ENCODE data around the gene GABARAP.
"Not testable (repeated sequence)": the region's sequence is repeated elsewhere in the genome, so short reads cannot be mapped to it uniquely, and the experiment has no call there.

Gene GABARAP

DNA sequence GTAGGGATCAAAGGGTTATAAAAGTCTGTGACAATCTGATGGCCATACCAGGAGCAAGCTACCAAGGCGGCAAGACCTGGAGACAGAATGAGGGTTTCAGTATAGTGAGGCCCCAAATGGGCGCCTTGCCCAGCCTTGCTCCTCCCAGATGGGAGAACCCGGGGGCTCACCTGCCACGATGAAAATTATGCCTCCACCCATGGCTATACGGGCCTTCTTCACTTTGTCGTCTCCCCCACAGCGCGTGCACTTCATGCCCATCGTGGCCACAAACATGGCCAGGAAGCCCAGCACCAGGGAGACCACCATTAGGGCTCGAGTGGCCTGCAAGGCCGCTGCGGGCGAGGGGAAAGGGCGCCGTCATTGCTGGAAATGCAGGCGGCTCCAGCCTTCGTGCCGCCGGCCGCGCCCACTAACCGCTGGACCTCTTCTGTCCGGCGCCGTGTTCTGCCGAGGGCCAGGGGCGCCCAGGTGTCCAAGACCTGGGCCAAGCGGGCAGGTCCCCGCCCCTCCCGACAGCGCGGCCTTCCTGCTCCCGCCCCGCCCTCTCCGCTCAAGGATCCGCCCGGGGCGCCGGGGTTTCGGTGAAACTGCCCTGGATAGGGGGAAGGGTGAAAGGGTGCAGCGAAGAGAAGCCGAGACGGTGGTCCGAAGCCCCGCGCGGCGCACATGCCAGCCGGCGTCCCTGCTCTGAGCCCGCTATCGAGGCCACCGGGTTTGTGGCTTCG lies 18.6 kb upstream of the GABARAP start:
- no peak for DNase-seq

DNA sequence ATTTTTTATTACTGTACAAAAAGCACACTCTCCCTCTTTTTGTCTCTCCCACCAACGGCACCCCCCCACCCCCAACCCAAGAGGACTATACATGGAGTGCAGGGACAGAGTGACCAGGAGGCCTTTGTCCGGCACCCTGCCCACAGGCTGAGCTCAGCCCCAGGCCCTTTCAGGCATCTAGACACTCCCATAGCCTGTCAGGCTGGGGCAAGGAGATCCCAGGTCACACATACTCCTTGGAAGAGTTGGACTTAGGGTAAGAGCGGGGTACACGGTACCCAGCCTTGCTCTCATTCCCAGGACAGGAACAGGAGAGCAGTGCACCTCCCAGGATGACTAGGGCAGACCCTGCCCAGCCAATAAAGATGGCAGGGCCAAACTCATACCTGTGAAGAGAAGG lies 17.9 kb upstream of the GABARAP start:
- no peak for DNase-seq

DNA sequence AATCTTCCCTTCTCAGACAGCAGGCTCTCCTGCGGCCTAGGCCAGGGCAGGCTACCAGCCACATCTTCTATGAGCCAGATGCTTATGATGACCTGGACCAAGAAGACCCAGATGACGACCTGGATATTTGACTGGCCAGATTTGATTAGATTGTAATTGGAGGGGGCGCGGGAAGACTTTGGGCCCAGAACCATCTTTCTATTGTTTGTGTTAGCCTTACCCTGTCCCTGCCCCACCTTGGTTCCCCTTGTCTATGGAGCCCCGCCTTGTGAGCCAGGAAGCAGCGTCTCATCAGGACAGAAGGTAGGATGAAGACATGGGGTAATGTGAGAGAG lies 17.3 kb upstream of the GABARAP start:
- no peak for DNase-seq

DNA sequence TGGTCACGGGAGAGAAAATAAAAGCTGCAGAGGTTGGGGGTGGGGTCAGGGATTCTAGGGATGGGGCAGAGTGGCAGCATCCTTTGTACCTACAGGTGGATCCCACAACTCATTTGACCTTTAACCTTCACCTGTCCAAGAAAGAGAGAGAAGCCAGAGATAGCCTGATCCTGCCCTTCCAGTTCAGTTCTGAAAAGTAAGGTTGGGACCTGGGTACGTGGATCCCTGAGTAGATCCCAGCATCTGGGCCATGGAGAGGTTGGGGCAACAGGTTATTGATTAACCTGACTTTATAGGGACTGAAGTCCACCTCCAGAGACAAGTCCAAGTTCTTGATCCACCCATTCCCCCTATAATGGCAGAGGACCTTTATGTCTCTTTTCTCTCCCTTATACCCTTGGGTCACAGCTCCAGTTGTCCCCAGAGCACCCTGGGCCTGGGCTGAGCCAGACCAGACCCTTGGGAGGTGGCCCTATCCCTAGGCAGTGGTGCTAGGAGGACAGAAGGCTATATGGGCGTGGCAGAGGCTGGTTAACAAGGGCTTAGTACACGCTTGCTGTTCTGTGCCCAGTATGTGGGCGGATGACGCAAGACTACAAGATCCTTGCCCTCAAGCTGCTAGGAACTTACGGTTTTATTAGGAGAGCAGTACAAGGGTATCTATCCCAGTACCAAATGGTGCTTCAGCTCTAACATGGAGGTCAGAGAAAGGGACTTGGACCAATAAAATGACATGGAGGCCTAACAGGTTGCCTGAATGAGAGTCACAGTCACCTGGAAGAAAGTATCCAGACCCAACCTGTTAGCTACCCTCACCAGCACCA lies 16.7 kb upstream of the GABARAP start:
- no peak for DNase-seq

DNA sequence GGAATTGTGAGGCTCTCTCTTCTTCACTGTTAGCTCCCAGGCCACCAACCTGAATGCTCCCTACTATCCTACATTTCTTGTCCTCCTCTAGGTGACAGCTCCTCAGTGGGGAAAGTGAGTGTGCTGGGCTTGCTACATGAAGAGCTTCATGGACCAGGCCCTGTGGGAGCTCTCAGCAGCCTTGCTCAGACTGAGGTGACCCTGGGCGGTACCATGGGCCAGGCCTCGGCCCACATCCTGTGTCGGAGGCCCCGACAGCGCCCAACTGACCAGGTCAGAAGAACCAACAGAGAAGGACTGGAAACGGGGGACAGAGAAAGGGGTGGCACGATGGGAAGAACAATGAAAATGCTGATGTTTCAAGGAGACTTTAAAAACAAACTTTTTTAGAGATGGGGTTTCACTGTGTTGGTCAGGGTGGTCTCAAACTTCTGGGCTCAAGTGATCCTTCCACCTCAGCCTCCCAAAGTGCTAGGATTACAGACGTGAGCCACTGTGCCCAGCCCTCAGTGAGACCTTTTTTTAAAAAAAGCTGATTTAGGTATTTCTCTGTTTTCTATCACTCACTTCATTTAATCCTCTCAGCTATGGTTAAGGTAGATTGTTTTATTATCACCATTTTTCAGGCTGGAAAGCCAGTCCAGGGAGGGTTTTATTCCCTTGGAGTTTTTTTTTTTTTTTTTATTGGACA lies 14.7 kb upstream of the GABARAP start:
- no peak for DNase-seq

DNA sequence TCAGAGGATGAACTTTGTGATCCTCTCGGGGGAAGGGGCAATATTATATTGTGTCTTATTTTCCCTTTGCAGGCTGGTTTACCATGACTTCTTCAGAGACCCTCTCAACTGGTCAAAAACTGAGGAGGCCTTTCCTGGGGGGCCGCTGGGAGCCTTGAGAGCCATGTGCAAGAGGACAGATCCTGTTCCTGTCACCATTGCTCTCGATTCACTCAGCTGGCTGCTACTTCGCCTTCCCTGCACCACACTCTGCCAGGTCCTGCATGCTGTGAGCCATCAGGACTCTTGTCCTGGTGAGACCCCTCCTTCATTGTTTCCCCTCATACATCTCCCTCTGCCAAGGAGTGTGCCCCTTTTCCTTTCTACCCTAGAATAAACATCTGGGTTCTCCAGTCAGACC lies 12.3 kb upstream of the GABARAP start:
- no peak for DNase-seq

DNA sequence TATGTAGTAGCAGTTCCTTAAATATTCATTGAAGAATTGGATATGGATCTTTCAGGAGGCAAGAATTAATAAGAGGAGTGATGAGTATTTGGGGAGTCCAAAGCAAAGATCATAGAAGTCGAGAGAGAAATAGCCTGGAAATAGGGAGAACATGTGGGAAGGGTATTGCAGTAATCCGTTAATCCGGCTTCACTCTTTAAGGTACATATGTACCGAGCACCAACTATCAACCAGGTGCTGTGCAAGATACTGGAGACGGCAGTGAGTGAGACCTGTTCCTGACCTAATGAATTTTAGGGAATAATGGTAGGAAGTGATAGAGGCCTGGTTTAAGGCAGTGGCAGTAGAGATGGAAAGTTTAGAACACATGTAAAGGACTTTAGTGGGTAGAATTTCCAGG lies 10.8 kb upstream of the GABARAP start:
- DNase-seq: no peak

DNA sequence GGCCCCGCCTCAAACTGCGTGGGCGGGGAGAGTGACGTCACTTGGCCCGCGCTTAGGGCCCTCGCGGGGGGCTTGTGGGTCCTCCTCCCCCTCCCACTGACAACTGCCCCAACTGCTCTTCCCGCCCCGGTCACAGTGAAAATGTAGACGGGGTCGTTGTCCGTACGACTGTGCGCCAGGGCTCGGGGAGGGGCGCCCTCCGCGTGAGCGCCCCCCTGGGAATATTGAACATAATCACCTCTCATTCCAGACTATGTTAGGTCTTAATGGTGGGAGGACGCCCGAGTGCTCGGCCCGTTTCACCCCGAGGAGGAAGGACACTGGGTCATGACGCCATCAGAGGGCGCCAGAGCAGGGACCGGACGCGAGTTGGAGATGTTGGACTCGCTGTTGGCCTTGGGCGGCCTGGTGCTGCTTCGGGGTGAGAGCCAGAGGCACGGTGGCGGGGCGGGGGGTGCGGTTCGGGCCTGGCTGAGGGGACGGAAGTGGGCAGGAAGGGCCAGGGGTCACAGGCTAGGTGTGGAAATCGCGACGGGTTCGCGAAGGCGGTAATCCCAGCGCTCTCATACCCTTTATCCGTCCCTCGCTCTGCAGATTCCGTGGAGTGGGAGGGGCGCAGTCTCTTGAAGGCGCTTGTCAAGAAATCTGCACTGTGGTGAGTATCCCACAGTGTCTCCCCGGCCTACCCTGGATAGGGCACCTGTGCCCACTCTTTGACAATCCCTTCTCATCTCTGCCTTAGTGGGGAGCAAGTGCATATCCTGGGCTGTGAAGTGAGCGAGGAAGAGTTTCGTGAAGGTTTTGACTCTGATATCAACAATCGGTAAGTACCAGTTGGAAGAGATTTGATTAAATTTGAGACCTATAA lies 10.2 kb upstream of the GABARAP start, which contains the start of gene ELP5:
Gene ELP5, plus strand, starts transcription at position 40 of the 868 bp plus-strand sequence. Its CDS starts 336 bp downstream, at position 376.
- DNase-seq: peak; percentile 73

DNA sequence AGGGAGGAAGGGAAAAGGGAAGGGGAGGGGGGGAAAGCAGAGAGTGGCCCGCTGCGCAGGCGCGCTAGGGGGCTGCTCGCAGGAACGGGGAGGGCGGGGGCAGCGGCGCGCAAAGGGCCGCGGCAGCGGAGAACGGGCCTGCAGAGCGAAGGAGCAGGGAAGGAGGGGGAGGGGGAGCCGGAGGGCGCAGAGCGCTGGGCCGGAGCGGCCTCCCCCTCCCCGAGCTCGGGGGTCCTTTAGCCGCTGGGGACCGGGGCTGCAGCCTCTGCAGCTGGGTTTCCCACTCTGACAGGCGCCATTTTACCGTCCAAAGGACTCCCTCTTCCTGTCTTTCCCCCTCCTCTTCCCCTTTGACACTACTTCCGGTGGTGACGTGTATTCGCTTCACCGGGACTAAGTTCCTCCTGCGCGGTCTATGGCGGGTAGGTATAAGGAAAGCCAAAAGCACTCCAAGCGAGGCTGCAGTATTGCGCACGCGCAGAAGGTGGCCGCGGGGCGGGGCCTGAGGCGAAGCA lies 9.5 kb upstream of the GABARAP start, which contains the start of gene CTDNEP1:
Gene CTDNEP1, minus strand, starts transcription at position 74 of the 515 bp plus-strand sequence. CDS start 438 bp downstream, outside the sequence.
- peak; percentile 99 for DNase-seq

DNA sequence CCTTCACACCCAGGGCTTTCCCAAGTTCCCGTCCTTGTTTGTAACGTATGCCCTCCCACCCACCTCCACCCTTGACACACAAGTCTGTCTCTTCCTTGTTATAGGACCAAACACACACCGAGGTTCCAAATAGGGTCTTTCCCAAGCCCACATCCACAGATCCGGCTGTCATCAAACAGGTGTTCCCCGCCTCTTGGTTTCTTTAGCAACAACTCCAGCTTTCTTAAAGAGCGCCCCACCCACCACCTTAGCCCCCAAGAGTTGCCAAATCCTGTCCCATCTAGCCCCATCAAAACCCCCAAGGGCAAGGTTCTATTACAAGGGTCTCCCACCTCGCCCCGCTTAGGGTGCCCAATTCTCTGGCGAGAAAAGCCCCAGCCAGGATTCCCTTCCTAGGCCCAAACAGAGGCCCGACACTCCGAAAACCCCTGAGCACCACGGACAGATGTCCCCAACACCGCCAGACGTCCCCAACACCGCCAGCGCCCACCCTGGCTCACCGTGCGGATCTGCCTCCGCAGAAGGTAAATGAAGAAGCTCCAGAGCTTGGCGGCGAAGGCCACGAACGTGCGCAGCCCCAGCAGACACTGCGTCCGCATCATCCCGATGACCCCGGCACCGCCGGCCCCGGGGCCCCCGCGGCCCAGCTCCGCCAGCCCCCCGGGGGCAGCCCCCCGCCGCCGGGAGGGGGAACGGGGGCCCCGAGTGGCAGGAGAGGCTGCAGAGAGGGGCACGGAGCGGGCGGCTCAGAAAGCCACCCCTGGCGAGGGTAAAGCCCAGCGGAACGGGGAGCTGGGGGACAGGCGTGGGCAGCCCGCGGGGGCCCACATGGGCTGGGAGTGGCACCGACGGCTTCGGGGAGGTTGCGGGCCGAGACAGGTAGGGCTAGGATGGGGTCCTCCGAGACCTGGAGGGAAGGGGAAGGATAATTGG lies 8.7 kb upstream of the GABARAP start:
- DNase-seq: no peak

DNA sequence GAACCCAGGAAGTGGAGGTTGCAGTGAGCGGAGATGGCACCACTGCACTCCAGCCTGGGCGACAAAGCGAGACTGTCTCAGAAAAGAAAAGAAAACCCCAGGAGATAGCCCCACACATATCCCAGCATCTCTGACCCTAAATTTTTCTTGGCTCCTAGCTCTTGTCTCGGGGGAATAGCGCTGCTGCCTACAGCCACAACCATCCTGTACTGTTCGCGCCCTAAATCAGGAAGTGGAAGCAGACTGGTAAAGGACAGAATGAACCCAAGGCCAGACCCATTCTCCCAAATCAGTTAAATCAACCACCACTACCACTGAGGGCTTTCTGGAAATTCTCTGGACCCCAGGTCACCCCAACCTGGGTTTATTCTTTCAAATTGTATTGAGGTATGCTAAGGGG lies 7.6 kb upstream of the GABARAP start:
- no peak for DNase-seq

DNA sequence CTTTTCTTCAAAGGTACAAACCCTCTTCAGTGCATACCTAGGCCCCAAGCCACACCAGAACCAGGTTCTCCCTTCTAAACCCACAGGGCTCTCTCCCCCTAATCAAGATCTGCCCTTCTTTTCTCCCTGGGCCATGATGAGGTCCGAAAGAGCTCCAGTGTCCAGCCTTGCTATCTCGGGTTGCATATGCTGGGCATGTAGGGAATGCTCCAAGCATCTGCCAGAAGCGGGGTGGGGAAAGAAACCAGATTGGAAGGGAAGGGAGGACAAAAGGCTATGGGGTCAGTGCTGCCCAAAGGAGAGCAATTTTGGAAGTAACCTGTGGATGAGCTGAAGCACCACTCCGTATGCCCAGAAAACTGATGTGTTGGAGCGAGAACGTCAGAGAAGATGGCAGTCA lies 7.0 kb upstream of the GABARAP start:
- no peak for DNase-seq

DNA sequence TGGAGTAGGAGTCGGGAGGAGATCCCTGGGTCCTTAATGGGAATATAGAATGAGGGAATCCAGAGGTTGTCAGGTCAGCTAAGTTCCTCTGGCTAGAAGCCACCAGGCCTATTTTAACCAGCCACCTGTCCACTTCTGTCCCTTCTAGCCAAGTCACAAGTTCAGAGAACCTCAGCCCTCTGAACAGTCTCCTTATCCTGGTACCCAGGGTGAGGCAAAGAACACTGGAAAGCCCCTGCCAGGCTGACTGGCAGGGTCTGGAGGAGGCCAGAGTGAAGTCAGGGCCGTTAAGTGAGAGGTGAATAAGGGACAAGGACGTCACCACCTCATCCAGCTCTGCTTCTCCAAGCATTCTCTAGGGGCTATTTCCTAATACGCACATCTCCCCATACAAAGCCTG lies 6.5 kb upstream of the GABARAP start:
- no peak for DNase-seq

DNA sequence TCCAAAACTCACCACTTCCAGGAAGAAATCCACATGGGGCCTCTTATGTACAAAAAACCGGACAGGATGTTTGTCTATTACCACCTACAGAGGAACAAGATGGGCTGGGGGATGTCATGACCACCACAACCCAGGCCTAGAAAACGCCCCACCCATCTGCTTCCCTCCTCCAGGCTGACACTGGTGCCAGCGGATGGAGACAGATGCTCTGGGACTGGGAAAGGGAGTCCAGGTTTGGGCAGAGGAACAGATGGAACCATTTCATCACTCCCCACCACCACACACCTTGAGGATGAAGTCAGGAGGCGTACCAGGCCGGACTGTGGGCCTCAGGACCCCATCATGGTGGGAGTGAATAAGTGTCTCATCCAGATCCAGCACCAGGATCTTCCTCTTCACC lies 4.5 kb upstream of the GABARAP start:
- DNase-seq: no peak

DNA sequence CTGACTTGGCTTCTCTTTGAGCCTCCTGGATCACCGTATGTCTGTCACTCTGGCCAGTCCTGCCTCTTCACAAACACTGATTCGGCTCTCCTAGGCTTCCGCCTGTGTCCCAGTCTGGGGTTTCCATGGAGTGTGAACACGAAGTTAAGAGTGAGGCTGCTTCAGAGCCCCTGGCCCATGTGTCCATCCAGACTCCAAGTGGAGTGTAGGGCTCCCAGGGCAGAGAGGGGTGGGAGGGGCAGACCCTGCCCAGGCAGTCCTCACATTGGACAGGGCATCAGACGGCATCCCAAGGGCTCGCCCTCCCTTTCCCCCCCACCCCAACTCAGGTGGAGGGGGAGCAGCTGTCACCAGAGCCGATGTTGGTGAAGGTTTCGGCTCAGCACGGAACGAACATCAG lies 1.6 kb upstream of the GABARAP start:
- not testable (repeated sequence) for DNase-seq

DNA sequence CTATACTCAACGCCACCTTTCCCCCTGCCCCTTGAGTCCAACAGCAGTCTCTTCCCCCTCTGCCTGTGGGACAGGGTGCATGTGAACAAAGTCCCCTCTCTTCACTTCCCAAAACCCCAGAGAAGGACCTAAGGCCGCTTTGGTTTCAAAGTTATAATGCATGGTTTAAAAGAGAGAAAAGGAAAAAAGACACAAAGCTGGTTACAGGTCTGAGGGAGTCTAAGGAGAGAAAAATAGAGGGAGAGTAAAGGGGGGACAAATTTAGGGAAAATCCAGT lies 1.1 kb upstream of the GABARAP start:
- DNase-seq: no peak

DNA sequence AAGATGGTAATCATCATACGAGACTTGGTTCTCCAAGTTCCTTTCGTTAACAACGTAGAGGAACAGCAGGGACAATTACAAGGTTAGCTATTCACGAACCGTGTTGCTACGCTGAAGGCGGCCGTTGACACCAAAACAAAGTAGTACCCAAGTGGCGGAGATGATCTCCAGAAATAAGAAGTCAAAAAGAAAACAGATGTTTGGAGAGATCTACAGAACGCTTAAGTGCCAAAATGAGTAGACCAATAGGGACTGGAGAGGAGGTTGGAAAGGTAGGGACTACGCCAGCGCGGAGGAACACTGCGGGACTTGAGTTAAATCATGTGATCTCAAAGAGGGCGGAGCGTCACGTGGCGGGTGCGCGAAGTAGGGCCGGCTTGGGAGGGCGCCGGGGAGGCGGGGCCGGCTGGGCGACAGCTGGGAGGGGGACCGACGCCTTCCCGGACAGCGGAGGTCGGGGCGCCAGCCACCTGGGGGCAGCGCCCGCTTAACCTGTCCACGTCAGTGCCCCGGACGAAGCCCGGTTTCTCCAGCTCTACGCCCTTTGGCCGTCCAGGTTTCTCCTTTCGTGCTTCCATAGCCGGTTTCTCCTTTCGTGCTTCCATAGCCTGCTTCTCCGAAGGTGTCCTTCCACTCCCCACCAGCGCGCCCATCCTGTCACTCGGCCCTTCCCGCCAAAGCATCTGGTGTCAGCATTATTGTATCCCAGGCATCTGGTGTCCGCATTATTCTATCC lies 636 bp upstream of the GABARAP start:
- DNase-seq: peak; percentile 89

DNA sequence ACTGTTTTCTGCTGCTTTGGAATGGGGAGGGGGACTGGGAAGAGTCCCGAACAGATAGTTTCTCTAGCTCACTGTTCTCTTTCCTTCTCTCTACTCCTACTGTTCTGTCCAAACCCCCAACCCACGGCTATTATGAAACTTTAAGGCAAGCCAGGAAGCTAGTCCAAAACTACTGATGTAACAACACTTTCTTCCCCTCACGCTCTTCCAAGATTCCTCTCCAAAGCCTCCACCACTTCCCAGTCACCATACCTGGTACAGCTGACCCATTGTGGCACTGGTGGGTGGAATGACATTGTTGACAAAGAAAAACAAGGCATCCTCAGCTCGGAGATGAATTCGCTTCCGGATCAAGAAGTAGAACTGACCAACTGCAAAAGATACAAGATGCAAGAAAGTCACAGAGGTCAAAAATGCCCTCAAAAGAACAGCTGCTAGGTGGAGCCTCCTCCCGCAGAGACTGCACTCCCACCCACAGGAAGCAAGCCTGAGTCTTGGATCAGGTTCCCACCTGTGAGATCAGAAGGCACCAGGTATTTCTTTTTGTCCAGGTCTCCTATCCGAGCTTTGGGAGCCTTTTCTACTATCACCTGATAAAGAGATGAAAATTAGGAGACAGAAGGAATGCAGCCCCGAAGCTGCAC lies 1.0 kb downstream of the GABARAP start:
- DNase-seq: no peak

DNA sequence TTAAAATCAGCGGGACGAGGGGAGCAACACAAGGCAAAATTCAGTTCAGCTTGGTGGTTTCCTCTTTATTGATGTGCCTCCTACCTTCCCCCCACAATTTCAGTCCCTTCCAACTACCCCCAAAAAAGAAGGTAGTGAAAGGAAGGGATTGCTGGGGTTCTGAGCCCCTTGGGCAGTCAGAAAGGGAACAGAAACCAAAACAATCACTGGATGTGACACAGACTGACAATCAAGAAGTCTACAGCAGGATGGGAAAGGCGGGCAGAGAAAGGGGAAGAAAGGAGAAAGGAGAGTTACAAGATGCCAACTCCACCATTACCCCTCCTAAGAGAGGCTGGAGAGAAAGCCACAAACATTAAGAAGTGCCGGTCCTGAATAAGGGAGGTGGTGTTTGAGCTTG lies 1.9 kb downstream of the GABARAP start:
- DNase-seq: no peak

All from activated T-cell treated with anti-CD3 and anti-CD28 coated beads for 4 hours (primary cell).